GM19023 (cell line): Measurements from ENCODE around the gene CRELD1.
"Not testable (repeated sequence)": the region's sequence is repeated elsewhere in the genome, so short reads cannot be mapped to it uniquely, and the experiment has no call there.

Experiments
- ATAC-seq: cut with Tn5 transposase; IDR thresholded peaks from one replicate; pipeline ENCODE4 v1.9.1; 2021; ENCODE audit warnings: mild to moderate bottlenecking, moderate library complexity; ENCODE audit not compliant: unreplicated experiment

Gene CRELD1

GRCh38 chr3:9933561-9934234 lies at the start of gene CRELD1:
Gene CRELD1, plus strand, starts transcription at chr3:9933834. Its CDS starts 605 bp downstream, at chr3:9934439.
- ATAC-seq = peak; percentile 89

- no peak for ATAC-seq
These were observed 49.0 kb upstream of the CRELD1 start for GRCh38 chr3:9884555-9885165.

GRCh38 chr3:9886328-9886727 lies 47.3 kb upstream of the CRELD1 start:
- no peak for ATAC-seq

- ATAC-seq = no peak
These were observed 46.2 kb upstream of the CRELD1 start for GRCh38 chr3:9887480-9887879.

- no peak for ATAC-seq
These were observed 45.1 kb upstream of the CRELD1 start for GRCh38 chr3:9888540-9888939.

- ATAC-seq = no peak
These were observed 44.2 kb upstream of the CRELD1 start for GRCh38 chr3:9889405-9889804.

GRCh38 chr3:9890249-9891071 lies 43.2 kb upstream of the CRELD1 start, which contains the start of gene JAGN1:
Gene JAGN1, plus strand, starts transcription at chr3:9890610. Its CDS starts 113 bp downstream, at chr3:9890723.
- peak; percentile 79 for ATAC-seq

- no peak for ATAC-seq
These were observed 42.5 kb upstream of the CRELD1 start for GRCh38 chr3:9891072-9891622.

GRCh38 chr3:9893739-9894138 lies 39.9 kb upstream of the CRELD1 start:
- ATAC-seq = no peak

GRCh38 chr3:9895715-9896114 lies 37.9 kb upstream of the CRELD1 start:
- ATAC-seq = not testable (repeated sequence)

GRCh38 chr3:9896755-9897407 lies 36.8 kb upstream of the CRELD1 start:
- ATAC-seq = not testable (repeated sequence)

- no peak for ATAC-seq
These were observed 35.9 kb upstream of the CRELD1 start for GRCh38 chr3:9897408-9898372.

- ATAC-seq = no peak
These were observed 35.0 kb upstream of the CRELD1 start for GRCh38 chr3:9898467-9899241.

GRCh38 chr3:9899289-9899791 lies 34.3 kb upstream of the CRELD1 start:
- no peak for ATAC-seq

GRCh38 chr3:9900965-9901415 lies 32.6 kb upstream of the CRELD1 start:
- not testable (repeated sequence) for ATAC-seq

GRCh38 chr3:9901967-9902366 lies 31.7 kb upstream of the CRELD1 start:
- ATAC-seq = no peak

GRCh38 chr3:9902372-9903237 lies 31.0 kb upstream of the CRELD1 start, which contains the start of gene IL17RE:
Gene IL17RE, plus strand, starts transcription at chr3:9902848. Its CDS starts 85 bp downstream, at chr3:9902933.
- no peak for ATAC-seq

- ATAC-seq = no peak
These were observed 30.4 kb upstream of the CRELD1 start for GRCh38 chr3:9903238-9903624.
